G401.6 (cell line): ENCODE data around the gene USH1G.
"Not testable (repeated sequence)": the region's sequence is repeated elsewhere in the genome, so short reads cannot be mapped to it uniquely, and the experiment has no call there.

Experiments used
- FAIRE-seq: peaks from 2 replicates; lab custom pipeline; 2012; peaks lifted over from hg19 to GRCh38; lab: Jason Lieb, UNC

The USH1G gene

DNA sequence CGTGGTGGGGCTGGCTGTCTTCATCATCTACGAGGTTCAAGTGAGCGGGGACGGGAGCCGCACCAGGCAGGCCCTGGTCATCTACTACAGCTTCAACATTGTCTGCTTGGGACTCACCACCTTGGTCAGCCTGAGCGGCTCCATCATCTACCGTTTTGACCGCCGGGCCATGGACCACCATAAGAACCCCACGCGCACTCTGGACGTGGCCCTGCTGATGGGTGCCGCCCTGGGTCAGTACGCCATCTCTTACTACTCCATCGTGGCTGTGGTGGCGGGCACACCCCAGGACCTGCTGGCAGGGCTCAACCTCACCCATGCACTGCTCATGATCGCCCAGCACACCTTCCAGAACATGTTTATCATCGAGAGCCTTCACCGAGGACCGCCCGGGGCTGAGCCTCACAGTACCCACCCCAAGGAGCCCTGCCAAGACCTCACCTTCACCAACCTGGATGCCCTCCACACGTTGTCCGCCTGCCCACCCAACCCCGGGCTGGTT, 7.5 kb upstream of the USH1G start:
- no peak for FAIRE-seq

DNA sequence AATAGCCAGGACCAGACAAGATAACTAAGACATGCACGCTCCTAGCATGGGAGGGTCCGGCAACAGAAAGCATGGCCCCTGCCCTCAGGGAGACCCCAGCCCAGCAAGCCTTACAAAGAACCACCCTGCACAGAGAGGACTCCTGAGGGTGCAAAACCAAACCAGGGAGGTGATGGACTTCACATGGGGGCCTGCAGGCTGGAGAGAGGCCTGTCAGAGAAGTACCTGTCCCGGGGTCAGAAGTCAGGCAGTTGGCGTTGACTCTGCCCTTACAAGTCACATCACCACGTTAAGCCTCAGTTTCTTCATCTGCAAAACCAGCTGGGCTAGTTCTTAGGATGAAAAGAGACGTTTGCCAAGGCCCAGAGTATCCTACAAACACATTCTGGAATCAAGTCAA, 5.7 kb upstream of the USH1G start:
- no peak for FAIRE-seq

DNA sequence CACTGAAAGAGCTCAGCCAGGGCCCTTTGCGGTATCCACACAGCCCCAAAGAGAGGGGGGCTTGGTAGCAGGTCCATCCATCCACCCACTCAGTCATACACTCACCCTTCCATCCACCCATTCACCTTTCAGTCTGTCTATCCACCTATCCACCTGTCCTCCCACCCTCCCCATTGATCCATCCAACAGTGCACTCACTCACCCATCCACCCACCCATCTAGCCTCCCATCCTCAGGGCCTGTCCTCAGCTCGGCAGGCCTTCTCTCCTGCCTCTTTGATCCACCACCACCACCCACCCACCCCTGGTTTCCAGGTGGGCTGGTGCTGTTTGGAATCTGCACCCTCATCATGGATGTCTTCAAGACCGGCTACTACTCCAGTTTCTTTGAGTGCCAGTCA, 2.2 kb upstream of the USH1G start:
- FAIRE-seq: no peak

DNA sequence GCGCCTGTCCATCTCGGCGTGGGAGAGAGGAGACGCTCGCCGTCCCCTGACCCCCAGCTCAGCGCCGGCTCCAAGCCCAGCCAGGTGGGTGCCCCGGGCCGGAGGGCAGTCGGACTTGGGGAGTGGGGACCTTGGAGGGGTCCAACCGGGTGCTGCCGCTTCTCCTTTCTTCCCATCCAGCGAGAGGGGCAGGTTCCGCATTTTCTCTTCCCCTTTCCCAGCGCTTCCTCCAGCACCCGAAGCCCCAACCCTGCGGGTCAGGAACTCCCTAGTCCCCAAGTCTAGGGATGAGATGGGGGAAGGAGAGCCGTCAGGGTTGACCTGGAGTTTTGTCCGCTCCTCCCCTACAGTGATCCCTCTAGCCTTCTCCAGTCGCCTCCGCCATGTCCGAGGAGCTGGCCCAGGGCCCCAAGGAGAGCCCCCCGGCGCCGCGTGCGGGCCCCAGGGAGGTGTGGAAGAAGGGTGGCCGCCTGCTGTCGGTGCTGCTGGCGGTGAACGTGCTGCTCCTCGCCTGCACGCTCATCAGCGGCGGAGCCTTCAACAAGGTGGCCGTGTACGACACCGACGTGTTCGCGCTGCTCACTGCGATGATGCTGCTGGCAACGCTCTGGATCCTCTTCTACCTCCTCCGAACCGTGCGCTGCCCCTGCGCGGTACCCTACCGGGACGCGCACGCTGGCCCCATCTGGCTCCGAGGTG, 1.3 kb upstream of the USH1G start, which contains the start of gene OTOP2:
OTOP2 (plus strand) TSS at position 24 of the 699 bp plus-strand sequence; CDS start at position 384, 360 bp downstream.
- FAIRE-seq: no peak

DNA sequence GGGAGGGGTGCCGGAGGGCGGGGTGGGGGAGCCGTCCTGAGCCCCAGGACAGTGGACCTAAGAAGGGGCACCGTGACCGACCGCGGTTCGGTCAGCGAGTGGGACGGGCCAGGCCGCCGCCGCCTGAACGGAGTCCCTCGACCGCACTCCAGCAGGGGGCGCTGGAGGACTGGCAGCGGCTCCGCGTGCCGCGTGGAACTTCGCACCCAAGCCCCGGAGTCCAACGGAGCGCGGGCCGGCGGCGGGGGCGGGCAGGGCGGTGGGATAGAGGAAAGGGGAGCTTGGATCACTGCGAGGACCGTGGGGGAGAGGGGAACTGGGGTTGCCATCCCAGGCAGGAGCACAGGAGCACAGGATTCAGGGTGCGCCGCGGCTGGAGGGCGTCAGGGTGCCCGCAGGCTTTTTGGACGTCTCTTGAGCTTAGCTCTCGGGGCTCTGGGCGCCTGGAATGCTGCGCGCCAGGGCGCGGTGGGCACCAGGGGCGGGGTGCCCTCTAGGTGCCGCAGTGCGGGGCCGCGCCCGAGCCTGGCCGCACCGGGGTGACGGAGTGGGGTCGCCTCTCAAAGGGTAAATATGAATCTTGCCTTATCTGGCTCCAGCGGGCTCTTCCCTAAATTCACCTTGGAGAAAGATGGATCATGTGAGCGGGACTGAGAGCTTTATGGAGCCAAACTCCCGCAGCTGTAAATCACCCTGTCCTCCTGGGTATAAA, 639 bp upstream of the USH1G start:
- no peak for FAIRE-seq

DNA sequence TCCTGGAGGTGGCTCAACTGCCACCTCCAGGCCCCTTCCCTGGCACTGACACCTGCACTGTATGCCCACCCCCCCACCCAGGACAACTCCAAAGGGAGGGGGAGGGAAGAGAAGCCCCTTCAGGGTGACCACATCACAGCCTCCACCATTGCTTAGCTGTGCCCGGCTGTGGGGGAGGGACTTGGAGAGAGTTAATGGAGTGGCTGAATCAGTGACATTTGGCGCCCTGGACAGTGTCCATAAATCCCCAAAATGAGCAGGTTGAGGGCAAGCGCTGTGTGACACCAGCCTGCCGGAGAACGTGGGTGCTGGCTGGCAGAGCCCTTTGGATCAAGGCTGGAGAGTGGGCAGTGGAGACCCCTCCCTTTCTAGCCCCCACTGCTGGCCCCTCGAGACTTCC, 883 bp downstream of the USH1G start:
- FAIRE-seq: no peak

DNA sequence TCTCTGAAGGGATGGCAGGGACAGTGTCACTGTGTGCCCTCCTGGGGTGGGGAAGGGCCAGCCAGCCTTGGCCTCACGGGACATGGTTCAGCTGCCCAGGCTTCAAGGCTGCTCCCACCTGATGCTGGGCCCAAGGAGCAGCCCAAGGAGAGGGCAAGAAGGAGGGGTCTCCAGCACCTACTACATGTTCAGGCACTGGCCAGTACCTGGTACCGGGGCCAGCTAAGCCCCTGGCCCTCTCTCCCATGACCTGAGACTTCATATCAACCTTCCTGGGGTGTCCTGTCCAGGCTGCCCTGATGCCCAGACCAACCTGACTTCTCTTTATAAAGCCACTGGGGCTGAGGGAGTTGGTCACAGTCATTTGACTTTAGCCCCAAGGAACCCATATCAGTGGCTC, 1.3 kb downstream of the USH1G start:
- no peak for FAIRE-seq

DNA sequence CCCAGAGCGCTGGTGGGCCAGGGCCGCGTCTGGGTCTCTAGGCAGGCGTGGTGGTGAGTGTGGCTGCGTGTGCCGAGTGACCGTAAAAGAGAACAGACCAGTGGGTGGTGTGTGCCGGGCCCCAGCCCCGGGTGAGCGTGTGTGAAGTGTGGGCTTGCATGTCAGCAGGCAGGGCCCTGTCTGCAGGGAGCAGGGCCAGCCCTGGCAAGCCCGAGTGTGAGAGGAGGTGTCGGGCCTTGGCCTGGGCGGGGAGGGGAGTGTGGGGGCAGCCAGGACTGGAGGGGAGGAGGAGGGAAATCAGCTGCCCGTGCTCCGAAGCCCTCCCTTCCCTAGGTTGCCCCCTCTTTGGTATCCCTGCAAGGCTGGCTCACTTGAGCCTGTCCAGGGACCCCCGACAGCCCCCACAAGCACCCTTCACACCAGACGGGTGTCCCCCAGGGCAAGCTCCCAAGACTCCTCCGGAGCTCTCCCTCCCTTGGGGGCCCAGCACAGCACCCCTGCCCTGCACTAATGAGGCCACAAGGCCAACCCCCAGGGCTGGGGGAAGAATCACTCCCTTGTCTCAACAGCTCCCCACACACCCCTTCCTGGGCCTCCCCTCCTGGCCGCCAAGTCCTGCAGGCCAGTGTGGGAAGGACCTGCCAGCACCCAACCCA, 1.9 kb downstream of the USH1G start:
- FAIRE-seq: no peak

DNA sequence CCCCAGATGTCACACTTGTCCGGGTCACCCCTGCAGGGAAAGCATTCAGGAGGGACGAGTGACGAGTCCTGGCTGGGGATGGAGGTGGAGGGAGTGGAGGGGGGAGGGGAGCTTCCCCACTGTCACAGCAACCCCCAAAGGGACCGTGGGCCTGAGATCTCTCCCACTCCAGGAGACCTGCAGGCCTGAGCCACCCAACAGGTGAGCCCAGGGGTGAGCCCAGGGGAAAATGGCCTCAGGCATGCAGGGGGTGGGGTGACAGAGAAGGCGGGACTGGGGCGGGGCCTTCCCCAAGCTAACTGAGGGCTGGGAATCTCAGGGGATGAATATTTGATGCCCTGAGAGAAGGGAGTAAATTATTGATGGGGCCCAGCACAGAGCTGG, 2.4 kb downstream of the USH1G start:
- no peak for FAIRE-seq

DNA sequence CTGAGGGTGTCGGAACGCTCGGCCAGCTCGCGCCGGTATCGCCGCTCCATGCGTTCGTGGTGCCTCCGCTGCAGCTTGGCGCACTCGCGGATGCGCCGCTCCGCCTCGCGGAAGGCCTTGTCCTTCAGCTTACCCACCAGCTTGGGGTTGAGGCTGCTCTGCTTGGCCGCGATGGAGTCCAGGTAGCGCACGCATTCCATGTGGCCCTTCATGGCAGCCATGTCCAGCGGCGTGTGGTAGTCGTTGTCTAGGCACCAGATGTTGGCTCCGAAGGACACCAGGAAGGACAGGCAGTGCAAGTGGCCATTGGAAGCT, 2.8 kb downstream of the USH1G start:
- no peak for FAIRE-seq

DNA sequence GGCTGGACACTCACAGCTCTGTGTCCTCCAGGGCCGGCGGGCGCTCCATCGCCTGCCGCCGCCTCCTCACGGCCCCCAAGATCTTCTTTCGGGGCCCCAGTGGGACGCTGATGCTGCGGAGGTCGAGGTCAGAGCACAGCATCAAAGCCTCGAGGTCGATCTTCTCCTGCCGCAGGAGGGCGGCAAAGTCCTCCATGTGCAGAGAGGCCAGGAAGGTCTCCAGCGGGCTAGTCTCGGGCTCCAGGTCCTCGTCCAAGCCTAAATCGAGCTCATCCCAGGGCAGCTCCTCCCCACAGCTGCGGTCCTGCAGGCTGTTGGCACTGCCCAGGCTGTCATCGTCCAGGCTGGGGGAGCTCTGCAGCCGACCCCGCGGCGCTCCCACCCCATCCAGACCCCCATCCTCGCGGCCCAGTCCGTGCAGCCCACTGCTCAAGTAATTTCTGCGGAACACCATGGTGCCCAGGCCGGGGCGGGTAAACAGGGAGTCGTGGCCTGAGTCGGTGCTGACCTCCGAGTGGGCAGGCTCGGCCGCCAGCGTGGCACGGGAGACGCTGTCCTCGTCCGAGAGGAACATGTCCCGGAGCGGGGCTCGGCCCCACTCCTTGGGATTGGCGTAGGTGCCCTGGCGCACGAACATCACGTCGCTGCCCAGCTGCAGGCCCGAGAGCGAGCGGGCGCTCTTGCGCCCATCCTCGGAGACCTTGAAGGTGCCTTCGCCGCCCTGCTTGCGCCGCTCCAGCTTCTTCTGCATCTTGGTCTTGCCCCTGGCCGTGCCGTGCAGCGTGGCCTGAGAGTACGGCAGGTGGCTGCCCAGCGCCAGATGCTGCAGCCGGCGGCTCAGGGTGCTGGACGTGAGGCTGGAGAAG, 3.4 kb downstream of the USH1G start:
- FAIRE-seq: no peak

DNA sequence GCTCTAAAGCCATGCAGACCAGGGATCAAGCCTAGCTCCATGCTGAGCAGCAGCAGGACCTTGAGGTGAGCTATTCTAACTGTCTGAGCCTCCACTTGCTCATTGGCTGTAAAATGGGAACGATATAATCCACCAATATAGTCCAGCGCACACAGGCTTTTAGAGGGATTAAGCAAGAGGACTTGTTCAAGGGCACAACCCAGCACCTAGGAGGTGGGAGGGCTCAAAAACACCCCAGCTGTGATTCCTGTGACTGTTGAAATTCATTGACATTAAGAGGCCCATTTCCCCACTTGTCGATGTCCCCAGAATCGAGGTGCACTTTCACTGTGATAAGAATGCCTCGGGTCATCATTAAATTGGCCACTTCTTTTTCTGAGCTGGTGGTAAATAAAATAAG, 4.1 kb downstream of the USH1G start:
- FAIRE-seq: no peak

DNA sequence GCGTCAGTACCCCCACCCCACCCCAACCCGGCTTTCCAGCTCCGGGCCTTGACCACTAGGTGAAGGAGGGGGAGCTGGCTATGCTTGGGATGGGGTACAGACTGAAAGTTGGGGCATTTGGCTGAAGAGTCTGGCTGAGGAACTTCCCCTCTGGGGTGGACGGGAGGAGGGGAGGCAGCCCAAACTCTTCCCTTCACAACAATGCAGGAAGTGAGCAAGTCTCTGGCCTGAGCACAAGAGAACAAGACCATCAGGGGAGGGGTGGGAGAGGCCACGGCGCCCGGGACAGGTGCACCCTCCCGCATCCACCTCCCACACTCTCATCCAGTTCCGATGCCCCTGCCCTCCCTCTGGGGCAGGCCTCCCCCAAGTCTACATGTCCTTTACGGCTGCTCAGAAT, 5.6 kb downstream of the USH1G start:
- no peak for FAIRE-seq

DNA sequence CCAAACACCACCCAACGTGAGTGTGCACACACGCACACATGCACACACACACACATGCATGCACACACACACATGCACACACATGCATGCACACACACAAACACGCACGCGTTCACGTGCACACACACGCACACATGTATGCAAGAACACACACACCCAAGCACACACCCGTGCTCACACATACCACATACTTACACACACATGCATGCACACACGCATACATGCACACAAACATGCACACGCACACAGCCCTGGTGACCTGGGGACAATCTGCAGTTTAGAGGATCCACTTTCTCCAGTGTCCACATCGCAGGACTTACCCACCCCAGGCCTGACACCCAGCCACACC, 6.2 kb downstream of the USH1G start:
- FAIRE-seq: no peak

DNA sequence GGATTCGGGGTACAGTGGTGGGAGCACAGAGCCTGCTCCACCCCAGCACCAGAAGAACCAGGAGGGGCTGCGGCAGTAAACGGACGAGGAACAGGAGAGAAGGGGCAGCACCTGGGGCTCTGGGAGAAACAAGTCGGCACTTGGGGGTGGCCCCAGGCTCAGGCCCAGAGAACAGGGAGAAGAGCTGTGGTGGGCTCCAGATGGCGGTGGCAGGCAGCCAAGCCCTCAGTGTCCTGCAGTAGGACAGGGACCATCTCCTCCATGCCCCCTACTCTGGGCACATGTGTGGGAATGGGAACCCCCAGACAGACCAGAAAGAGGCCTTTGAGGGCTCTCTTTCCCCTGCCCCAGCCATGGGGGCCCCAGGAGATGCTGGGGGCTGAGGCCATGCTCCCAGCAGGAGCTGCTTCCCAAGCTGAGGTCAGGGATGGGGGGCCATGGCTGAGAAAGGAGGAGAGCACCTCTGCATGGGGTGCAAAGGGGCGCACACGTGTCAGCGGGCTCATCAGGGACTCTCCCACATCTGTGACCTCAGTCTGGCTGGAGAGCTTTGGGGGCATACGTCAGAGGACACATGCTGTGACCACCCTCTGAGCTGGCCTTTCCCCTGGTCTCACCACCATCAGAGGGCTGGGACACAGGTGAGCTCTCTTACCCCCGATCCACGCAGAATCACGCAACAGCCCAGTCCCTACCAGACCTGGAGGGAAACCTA, 6.8 kb downstream of the USH1G start:
- FAIRE-seq: no peak

DNA sequence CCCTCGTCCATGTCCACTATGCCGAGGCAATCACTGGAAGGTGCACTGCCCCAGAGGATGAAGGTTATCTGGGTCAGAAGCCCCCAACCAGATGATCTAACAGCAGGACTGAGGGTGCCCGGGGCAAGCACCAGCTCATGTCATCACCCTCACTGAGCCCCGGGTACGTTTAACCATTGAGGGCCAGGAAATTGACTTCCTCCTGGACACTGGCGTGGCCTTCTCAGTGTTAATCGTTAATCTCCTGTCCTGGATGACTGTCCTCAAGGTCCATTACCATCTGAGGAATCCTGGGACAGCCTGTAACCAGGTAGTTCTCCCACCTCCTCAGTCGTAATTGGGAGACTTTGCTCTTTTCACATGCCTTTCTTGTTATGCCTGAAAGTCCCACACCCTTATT, 11.6 kb downstream of the USH1G start:
- not testable (repeated sequence) for FAIRE-seq

DNA sequence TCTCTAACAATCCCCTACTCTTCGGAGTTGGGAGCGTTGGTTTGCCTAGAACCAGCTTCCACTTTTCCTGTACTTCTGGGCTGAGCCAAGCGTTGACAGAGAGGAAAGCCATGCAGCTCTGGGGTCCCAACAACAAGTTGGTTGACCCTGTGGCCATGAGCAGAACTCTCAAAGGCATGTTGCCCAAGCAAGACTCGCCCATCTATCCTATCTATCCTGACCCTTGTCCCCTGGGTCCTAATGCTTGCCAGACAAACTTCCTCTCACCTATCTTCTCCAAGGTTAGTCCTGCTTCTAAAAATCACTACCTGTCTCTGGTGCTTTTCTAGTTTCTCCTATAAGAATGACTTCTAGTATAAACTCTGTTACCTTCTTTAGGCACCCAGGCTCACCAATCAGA, 14.0 kb downstream of the USH1G start:
- FAIRE-seq: not testable (repeated sequence)

DNA sequence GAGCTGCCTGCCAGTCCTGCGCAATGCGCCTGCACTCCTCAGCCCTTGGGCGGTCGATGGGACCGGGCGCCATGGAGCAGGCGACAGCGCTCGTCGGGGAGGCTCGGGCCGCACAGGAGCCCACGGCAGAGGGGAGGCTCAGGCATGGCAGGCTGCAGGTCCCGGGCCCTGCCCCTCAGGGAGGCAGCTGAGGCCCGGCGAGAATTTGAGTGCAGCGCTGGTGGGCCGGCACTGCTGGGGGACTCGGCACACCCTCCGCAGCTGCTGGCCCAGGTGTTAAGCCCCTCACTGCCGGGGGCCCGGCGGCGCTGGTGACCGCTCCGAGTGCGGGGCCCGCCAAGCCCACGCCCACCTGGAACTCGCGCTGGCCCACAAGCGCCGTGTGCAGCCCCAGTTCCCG, 16.0 kb downstream of the USH1G start:
- no peak for FAIRE-seq

DNA sequence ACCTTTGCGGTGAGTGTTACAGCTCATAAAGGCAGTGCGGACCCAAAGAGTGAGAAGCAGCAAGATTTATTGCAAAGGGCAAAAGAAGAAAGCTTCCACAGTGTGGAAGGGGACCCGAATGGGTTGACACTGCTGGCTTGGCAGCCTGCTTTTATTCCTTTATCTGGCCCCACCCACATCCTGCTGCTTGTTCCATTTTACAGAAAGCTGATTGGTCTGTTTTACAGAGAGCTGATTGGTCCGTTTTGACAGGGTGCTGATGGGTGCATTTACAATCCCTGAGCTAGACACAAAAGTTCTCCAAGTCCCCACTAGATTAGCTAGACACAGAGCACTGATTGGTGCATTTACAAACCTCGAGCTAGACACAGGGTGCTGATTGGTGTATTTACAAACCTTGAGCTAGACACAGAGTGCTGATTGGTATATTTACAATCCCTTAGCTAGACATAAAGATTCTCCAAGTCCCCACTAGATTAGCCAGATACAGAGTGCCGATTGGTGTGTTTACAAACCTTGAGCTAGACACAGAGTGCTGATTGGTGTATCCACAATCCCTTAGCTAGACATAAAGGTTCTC, 16.8 kb downstream of the USH1G start:
- not testable (repeated sequence) for FAIRE-seq

DNA sequence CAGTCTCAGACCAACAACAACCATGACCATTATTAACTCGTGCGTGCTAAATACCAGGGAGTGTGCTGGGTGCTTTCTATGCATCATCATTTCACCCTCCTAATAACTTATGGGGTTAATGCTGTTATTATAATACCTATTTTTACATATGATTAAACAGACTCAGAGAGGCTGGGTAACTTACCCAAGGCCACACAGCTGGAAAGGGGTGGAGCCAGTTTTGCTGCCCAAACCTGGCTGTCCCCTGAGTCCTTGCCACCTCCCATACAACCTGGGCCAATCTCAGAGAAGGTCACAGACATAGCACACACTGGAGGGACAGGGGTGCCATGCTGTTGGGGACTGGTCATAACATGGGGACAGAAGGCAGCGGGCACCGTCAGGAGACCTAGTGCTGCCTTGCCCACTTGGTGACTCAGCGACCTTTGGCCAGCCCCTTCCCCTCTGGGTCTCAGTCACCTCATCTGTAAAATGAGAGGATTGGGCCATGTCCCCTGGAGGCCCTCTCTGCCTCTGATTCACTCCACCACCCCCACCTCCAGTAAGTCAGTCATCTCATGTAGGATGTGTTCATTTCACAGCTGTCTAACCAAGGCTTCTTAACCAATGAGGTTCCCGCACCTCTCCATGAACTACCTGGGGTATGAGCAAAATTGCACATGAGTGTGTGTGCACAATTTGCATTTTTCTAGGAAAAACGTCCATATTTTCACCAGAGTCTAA, 18.2 kb downstream of the USH1G start:
- no peak for FAIRE-seq

DNA sequence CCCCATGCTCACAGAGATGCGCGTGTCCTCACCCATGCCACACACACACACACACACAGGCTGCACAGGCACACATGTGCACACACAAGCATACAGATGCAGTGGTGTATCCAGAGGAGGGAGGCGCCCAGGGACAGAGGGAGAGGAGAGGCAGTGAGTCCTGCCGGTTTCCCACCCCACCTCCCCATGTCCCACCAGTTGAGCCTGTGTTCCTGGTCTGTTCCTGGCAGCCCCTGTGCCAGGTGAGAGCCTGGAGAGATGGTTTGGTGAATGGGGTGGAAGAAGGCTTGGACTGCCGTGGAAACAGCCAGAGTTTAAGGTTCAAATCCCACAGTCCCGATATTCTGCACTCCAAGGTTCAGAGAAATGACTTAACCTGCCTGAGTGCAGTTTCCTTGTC, 19.4 kb downstream of the USH1G start:
- no peak for FAIRE-seq
